Esophagus squamous epithelium (tissue), 5 donors: Measurements from ENCODE around the gene CENPU. TPM values are rescaled to one million over a fixed set of nuclear protein-coding genes. Genes with fewer than 3 reads are reported as not detected.

Experiments used
- DNase-seq: peaks from one replicate; lab custom pipeline; 2025; lab: John Stamatoyannopoulos, UW
- H3K27ac ChIP-seq, 4 donors: fragments of 200-600 bp; sonication (generic); one replicate each; pipeline ENCODE4 v1.5.1; 2016 to 2019; ENCODE audit warnings: mild to moderate bottlenecking in 1 of 4
- H3K27me3 ChIP-seq, 4 donors: fragments of 200-600 bp; sonication (generic); 1 replicate in 3 of 4; 2 replicates in 1 of 4; pipeline versions ENCODE4 v1.5.1 to v1.6.0; 2017 to 2021; ENCODE audit warnings: antibody characterized with exemption in 1 of 4
- H3K36me3 ChIP-seq, 3 donors: fragments of 200-600 bp; sonication (generic); one replicate each; pipeline ENCODE4 v1.5.1; 2016 to 2019
- H3K4me1 ChIP-seq, 3 donors: fragments of 200-600 bp; sonication (generic); one replicate each; pipeline ENCODE4 v1.5.1; 2017 to 2019
- H3K4me3 ChIP-seq, 4 donors: fragments of 200-600 bp; sonication (generic); 1 replicate in 3 of 4; 2 replicates in 1 of 4; pipeline ENCODE4 v1.5.1; 2016 to 2019; ENCODE audit warnings: mild to moderate bottlenecking in 2 of 4, moderate library complexity in 1 of 4
- H3K9me3 ChIP-seq, 3 donors: fragments of 200-600 bp; sonication (generic); one replicate each; pipeline ENCODE4 v1.5.1; 2016 to 2019
- POLR2A ChIP-seq, 4 donors: fragments of 450-650 bp; IDR thresholded peaks; one replicate each; pipeline ENCODE4 v1.6.1; 2017; ENCODE audit warnings: antibody characterized with exemption in 4 of 4, mild to moderate bottlenecking in 4 of 4, moderate library complexity in 3 of 4
- WGBS, 2 donors: methylation state at CpG; one replicate each; pipeline ENCODE4 v1.1.5; 2018; 5-methylcytosine and 5-hydroxymethylcytosine counted together
- intact Hi-C: fragments of 100-400 bp; cut with DNase I; formaldehyde crosslinking; loops from one replicate; pipeline ENCODE4 v1.15.0; 2022
- total RNA-seq, 4 donors: library from RNA; depleted of rRNA; stranded (reverse); fragments of >200 nt; gene quantifications; one replicate each; pipeline ENCODE4 v1.1.0, GENCODE V29; 2016
- TF ChIP-seq, protein P1 (sequence below), 6 experiments: fragments of 450-650 bp in 4 of 6; fragments of 200-600 bp in 2 of 6; sonication (generic) in 2 of 6; IDR thresholded peaks; one replicate each; pipeline ENCODE4 v1.5.1; 2016 to 2019; ENCODE audit warnings: antibody characterized with exemption in 6 of 6, mild to moderate bottlenecking in 4 of 6, moderate library complexity in 4 of 6
- donor health status: DM: yes; HTN: yes; CAD: no.

CENPU gene
- total RNA-seq, 4 donors from 2014 or later = 4.8 to 34.6 (median 18.1) TPM

DNA sequence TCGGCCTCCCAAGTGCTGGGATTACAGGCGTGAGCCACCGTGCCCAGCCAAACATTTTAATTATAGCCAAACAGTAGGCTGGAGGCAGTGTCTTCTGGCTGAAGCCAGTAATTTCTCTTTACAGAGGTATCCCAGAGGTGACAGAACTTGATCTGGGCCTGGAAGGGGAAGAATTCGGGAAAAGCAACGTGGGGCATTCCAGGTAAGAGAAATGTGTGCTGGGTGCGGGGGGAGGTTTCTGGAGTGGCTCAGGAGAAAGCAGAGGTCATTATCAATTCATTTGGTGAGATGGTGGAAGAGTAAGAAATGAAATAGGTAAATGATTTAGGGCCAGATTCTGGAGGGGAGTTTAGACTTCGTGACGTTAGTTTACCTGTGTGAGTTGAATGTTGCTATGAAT, 82.0 kb downstream of the CENPU start:
- Histone ChIP-seq H3K27ac (no peak overlapping the region), H3K4me1 (peaks cover 16 to 32% (median 21%) of the 10 kb centered on the region in 3 donors), H3K27me3 (no peaks in the 10 kb centered on the region), H3K36me3 (peaks cover 0 to 6% (median 0%) of the 10 kb centered on the region in 3 donors), H3K9me3 (no peaks in the 10 kb centered on the region), H3K4me3 (no peak overlapping the region)
- no peak for TF ChIP-seq POLR2A (IDR thresholded peaks at IDR 0.05)
- TF ChIP-seq, protein P1, sequence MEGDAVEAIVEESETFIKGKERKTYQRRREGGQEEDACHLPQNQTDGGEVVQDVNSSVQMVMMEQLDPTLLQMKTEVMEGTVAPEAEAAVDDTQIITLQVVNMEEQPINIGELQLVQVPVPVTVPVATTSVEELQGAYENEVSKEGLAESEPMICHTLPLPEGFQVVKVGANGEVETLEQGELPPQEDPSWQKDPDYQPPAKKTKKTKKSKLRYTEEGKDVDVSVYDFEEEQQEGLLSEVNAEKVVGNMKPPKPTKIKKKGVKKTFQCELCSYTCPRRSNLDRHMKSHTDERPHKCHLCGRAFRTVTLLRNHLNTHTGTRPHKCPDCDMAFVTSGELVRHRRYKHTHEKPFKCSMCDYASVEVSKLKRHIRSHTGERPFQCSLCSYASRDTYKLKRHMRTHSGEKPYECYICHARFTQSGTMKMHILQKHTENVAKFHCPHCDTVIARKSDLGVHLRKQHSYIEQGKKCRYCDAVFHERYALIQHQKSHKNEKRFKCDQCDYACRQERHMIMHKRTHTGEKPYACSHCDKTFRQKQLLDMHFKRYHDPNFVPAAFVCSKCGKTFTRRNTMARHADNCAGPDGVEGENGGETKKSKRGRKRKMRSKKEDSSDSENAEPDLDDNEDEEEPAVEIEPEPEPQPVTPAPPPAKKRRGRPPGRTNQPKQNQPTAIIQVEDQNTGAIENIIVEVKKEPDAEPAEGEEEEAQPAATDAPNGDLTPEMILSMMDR (IDR thresholded peaks at IDR 0.05) = no peak
- intact Hi-C loops = no loop called here
- DNase-seq = no peak
- whole genome bisulfite sequencing, 2 donors = 89 to 98% methylated on average over 5 to 8 of the region's 8 CpGs

DNA sequence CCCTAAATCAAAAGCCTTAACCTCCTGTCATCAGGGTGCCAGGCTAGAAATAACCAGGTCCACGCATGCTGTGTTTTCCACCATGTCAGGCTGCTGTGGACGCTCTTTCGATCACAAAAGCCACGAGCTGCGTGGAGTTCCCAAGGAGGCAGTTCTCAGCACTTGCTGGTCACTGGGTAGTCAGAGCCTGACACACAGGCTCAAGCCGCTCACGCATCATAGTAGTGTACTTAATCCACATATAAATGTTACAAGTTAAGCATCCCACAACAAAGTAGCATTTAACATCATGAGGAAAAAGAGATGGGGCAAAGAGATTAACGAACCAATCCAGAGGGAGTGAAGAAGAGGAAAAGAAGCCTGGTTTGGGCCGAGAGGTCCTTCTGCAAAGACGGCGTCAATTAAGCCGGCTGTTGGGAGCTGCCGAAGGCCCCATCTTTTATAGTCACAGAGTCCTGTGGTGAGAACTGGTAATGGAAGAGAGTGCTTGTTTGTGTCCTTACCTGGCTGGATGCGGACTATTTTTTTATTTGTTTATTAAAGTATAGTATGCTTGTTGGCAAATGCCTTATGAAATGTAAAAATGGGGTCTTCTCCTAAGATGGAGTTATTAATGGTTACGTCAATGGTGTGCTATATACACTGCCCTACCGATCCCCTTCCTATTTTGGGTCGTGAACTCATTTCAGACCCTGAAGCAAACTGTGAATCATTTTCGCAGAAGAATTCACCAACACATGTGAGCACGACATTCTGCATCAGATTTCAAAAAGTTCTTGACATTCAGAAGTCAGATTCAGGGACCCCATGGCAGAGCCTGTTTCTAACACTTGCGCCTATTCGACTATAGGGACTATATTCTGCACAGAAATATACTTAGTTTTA, 83.7 kb downstream of the CENPU start:
- no peaks in the 10 kb centered on the region for H3K27me3 ChIP-seq
- peaks cover 20 to 49% (median 36%) of the 10 kb centered on the region in 3 donors for H3K4me1 ChIP-seq
- intact Hi-C loops = loop anchor here (10.0 kb wide), 3 partner anchors 95 to 385 kb away; no protein-coding TSS in a partner anchor
- no peaks in the 10 kb centered on the region for H3K9me3 ChIP-seq
- TF ChIP-seq POLR2A (IDR thresholded peaks at IDR 0.05) = no peak
- TF ChIP-seq, protein P1 (IDR thresholded peaks at IDR 0.05) = peak in 3 of 6 experiments; percentile 5 to 14 (median 7)
- peaks cover 0 to 7% (median 0%) of the 10 kb centered on the region in 3 donors for H3K36me3 ChIP-seq
- whole genome bisulfite sequencing, 2 donors = 29 to 48% methylated on average over 14 to 20 of the region's 21 CpGs
- no peak for DNase-seq
- H3K27ac ChIP-seq = peak overlapping the region; percentile 96 to 100 (median 98)
- peak overlapping the region; percentile 77 to 91 (median 89) for H3K4me3 ChIP-seq

DNA sequence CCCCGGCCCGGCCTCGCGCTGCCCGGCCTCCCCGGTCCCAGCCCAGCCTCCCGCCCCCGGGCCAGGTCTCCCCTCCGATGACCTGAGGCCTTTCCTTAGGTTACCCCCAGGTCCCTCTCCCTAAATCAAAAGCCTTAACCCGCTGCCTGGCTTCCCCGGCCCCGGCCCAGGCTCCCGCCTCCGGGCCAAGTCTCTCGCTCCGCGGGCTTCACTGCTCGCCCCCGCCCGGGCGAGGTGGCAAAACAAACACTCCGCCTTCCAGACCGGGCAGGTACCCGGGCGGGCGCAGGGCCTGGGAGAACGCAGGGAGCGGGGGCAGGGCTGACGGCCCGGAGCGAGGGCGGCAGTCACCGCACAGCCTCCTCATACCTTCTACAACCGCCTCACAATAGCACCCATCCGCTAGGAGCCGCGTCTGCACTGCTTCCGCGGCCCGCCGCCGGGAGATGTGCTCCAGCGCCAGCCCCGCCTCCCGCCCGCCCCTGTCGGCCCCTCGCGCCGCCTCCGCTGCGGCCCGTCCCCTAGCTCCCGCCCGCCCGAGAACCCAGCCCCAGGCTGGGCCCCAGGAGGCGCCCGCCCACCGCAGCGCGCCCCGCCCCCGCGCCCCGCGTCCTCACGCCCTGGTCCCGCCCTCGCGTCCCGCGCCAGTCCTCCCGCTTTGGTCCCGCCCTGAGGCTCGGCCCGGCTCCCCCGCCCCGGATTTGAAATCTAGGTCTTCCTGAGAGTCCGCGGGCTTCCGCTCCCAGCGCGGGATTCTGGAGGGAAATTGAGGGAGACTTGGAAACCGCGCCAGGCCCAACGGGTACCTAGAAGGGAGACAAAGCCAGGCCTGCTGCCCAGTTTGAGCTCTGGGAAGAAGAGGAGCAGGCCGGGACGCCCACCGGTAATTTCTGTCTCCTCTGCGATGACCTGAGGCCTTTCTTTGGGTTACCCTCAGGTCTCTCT, 84.6 kb downstream of the CENPU start, which contains the start of the genes CASP3 and PRIMPOL:
Gene CASP3, minus strand, starts transcription at position 422 of the 945 bp plus-strand sequence. CDS start 10,994 bp downstream, outside the sequence.
Gene PRIMPOL, plus strand, starts transcription at position 713 of the 945 bp plus-strand sequence. CDS start 7,403 bp downstream, outside the sequence.
- intact Hi-C loops = loop anchor here (10.0 kb wide), 3 partner anchors 96 to 384 kb away; no protein-coding TSS in a partner anchor
- peak in 2 of 4 donors; percentile 91 to 95 for TF ChIP-seq POLR2A (IDR thresholded peaks at IDR 0.05)
- TF ChIP-seq, protein P1 (IDR thresholded peaks at IDR 0.05) = peak in 1 of 6 experiments; percentile 35

DNA sequence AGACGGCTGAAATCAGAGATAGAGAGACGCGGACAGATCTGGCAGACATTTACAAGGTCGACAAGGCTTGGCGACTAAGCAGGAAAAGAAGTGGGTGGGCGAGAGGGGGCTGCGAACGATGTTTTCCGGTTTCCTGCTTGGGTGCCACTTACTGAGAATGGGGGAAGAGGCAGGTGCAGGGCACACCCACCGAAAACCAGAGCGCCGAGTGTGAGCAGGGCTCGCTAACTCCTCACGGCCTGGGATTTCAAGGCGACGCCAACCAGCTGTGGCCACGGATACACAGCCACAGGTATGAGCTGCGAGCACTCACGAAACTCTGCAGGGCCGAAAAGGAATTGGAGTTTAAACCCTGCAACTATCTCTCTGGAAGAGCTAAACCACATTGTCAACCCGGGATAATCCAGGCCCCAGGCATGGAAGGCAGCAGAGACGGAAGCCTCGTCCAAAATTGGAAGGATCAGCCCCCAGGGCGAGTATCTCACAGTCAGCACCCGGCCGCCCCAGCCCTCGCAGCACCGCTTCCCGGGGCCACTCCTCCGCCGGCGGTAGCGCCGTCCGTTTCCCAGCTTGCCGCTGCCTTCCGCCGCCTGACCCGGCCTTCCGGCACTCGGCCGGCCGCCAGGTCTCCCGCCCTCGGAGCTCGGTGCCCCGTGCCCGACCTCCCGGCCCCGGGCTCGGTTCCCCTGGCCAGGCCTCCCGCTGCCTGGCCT, 85.4 kb downstream of the CENPU start:
- H3K27ac ChIP-seq = peak overlapping the region; percentile 98 to 100 (median 99)
- peaks cover 20 to 54% (median 36%) of the 10 kb centered on the region in 3 donors for H3K4me1 ChIP-seq
- H3K36me3 ChIP-seq = peaks cover 0 to 14% (median 0%) of the 10 kb centered on the region in 3 donors
- WGBS, 2 donors = 1% methylated on average over 10 to 21 of the region's 52 CpGs
- DNase-seq = peak; percentile 12
- intact Hi-C loops = loop anchor here (10.0 kb wide), 3 partner anchors 96 to 384 kb away; no protein-coding TSS in a partner anchor
- H3K27me3 ChIP-seq = no peaks in the 10 kb centered on the region
- no peaks in the 10 kb centered on the region for H3K9me3 ChIP-seq
- peak overlapping the region; percentile 77 to 91 (median 89) for H3K4me3 ChIP-seq
- TF ChIP-seq POLR2A (IDR thresholded peaks at IDR 0.05) = no peak
- TF ChIP-seq, protein P1 (IDR thresholded peaks at IDR 0.05) = peak in 1 of 6 experiments; percentile 12

More for the DNA sequence above, 84.6 kb downstream of the CENPU start, which contains the start of the genes CASP3 and PRIMPOL:
- peaks cover 20 to 54% (median 36%) of the 10 kb centered on the region in 3 donors for H3K4me1 ChIP-seq
- no peaks in the 10 kb centered on the region for H3K9me3 ChIP-seq
- H3K27me3 ChIP-seq = no peaks in the 10 kb centered on the region
- peaks cover 0 to 14% (median 0%) of the 10 kb centered on the region in 3 donors for H3K36me3 ChIP-seq
- WGBS, 2 donors = 0% methylated on average over 1 of the region's 90 CpGs; no CpG with 5 or more reads in 1 of the 2 donors
- peak within 1 kb of the TSS; percentile 77 to 91 (median 89) for H3K4me3 ChIP-seq
- DNase-seq = peak; percentile 97
- peak within 1 kb of the TSS; percentile 98 to 100 (median 99) for H3K27ac ChIP-seq
